Measurements from ENCODE around the gene PECR. TPM values are rescaled to one million over a fixed set of nuclear protein-coding genes. Genes with fewer than 3 reads are reported as not detected.
"Not testable (repeated sequence)": the region's sequence is repeated elsewhere in the genome, so short reads cannot be mapped to it uniquely, and the experiment has no call there.

PECR gene
- total and polyA plus RNA-seq, 2 experiments from 2014 or later = 5.4 to 8.2 TPM

DNA sequence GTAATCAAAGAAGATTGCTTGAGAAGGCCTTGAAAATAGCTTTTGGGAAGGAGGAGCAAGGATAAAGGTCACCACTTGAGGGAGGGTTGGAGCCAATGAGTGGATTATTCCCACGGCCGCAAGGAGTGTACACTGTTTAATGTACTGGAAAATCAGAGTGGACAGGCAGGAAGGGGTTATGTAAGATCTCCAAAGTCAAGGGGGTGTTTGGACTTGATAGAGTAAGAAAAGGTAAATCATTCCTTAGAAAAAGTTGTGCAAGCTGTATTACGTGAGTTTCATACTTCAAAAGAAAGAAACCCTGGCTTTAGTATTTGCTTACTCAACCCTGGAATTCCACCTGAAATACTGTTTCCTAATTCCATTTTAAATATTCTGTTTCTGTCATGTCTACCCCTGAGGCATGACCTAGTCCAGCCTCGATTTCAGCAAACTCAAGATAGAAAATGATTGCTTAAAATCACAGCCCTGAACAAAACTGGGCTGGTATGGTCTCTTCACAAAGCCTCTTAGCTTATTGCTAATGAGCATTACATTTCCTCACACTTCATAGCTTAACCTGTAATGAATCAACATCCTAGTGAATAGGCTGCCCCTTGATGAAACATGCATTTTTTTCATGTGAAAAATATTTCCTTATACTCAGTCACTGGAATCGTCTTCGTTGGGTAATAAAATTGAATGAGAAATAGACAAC lies 69.3 kb downstream of the PECR start:
- H2AFZ ChIP-seq = peak overlapping the region; percentile 92
- H4K20me1 ChIP-seq (ENCODE audit: insufficient read depth) = no peaks in the 10 kb centered on the region
- WGBS, 2 experiments (ENCODE audit: low coverage in 1 of 2, low lambda C conversion rate in 2 of 2, missing lambda C conversion rate in 2 of 2) = 19% methylated on average over 6 of the region's 6 CpGs
- TF ChIP-seq EZH2 (IDR thresholded peaks at IDR 0.05; ENCODE audit: insufficient read depth, poor library complexity, severe bottlenecking) = no peak
- TF ChIP-seq EZH2phosphoT487 (IDR thresholded peaks at IDR 0.05; ENCODE audit: insufficient read depth, low read depth) = no peak
- H3K27me3 ChIP-seq (replicated peaks; ENCODE audit: insufficient read depth) = no peaks in the 10 kb centered on the region
- no peaks in the 10 kb centered on the region for H3K36me3 ChIP-seq (ENCODE audit: low read depth)
- peak overlapping the region; percentile 28 for H3K27ac ChIP-seq
- H3K4me1 ChIP-seq (ENCODE audit: insufficient read depth) = 0 out of 2 replicates have a peak, but pooled peaks cover 6% of the 10 kb centered on the region
- in situ Hi-C loops (cut with MboI) = no loop called here
- no peak overlapping the region for H3K9ac ChIP-seq
- peak overlapping the region; percentile 97 for H3K4me2 ChIP-seq (ENCODE audit: unreplicated experiment)
- H3K4me3 ChIP-seq = peak overlapping the region; percentile 84
- H3K9me2 ChIP-seq (ENCODE audit: insufficient read depth) = no peaks in the 10 kb centered on the region
- H3K79me2 ChIP-seq (ENCODE audit: insufficient read depth) = no peaks in the 10 kb centered on the region
- no peaks in the 10 kb centered on the region for H3K9me3 ChIP-seq (ENCODE audit: low read depth)
- H3F3A ChIP-seq (ENCODE audit: insufficient read depth) = peaks cover 16% of the 10 kb centered on the region
- DNase-seq = peak; percentile 79

DNA sequence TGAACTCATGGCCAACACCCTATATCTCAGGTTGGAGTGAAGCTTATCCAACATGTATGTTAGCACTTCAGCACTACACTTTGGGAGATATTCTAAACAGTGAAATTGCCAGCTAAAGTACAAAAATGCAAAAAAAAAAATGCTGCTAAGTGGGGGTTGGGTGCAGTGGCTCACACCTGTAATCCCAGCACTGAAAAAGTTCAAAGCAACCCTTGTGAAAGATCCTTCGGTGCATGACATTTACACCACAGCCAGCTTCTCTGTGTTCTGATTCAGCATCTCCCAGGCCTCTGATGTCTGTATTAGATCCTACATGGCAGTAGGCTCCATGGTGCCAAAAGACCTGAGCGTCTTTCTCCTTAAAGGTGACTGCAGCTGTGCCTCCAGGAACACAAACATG lies 72.4 kb downstream of the PECR start:
- H3K79me2 ChIP-seq (ENCODE audit: insufficient read depth); in situ Hi-C loops (cut with MboI); H3K4me3 ChIP-seq; H3K27me3 ChIP-seq (replicated peaks; ENCODE audit: insufficient read depth); H3K36me3 ChIP-seq (ENCODE audit: low read depth); H3K27ac ChIP-seq; H3K9ac ChIP-seq; H3K4me2 ChIP-seq (ENCODE audit: unreplicated experiment); H2AFZ ChIP-seq; DNase-seq; H4K20me1 ChIP-seq (ENCODE audit: insufficient read depth); H3K9me3 ChIP-seq (ENCODE audit: low read depth); H3K9me2 ChIP-seq (ENCODE audit: insufficient read depth): not testable (repeated sequence)
- peaks cover 30% of the 10 kb centered on the region for H3F3A ChIP-seq (ENCODE audit: insufficient read depth)
- WGBS, 2 experiments (ENCODE audit: low coverage in 1 of 2, low lambda C conversion rate in 2 of 2, missing lambda C conversion rate in 2 of 2) = 93 to 96% methylated on average over 2 of the region's 2 CpGs
- peaks cover 18% of the 10 kb centered on the region for H3K4me1 ChIP-seq (ENCODE audit: insufficient read depth)

DNA sequence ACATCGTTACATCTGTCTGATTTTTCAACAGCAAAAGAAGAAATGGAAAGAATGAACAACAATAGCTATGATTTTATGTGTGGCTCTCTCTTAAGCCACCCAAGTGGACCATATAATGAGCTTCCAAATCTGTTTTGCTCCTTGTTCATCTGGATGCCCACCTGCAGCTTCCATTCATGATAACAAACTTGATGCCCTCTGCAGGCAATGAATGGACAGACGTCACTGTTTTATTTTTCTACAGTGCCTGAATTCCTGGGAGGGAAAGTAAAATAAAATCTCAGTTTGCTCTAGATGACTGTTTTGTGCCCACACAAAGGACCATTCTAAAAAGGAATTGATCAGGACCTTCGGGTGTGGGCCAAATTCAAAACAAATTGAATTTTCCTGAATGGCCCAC lies 73.2 kb downstream of the PECR start:
- Histone ChIP-seq H2AFZ (no peak overlapping the region), H3K79me2 (ENCODE audit: insufficient read depth) (no peaks in the 10 kb centered on the region)
- TF ChIP-seq EZH2phosphoT487 (IDR thresholded peaks at IDR 0.05; ENCODE audit: insufficient read depth, low read depth) (no peak), EZH2 (IDR thresholded peaks at IDR 0.05; ENCODE audit: insufficient read depth, poor library complexity, severe bottlenecking) (no peak)

DNA sequence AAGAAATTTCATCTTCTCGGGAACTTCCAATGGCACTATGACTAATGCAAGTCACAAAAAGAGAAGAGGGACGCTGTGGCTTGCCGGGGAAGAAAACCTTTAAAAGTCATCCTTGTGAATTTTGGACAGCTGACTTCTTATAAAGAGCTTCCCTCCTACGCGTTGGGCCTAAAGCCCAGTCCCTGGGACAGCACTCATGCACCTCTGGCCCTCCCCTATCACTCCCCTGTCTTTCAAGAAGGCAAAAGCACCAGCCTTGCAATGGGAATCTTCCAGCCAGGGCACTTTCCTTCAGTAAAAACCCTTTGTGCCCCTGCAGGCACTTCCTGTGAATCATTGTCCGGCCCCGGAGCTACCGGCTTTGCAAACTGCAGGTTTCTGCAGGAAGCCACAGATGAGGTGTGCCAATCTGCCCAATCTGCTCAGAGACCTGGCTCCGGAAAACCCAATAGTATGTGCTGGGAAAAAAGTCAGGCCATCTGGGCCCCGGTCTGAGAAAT lies 75.4 kb downstream of the PECR start:
- peak; percentile 76 for DNase-seq
- Histone ChIP-seq H4K20me1 (ENCODE audit: insufficient read depth) (no peaks in the 10 kb centered on the region), H3K79me2 (ENCODE audit: insufficient read depth) (no peaks in the 10 kb centered on the region), H3K9me3 (ENCODE audit: low read depth) (no peaks in the 10 kb centered on the region), H3K9me2 (ENCODE audit: insufficient read depth) (no peaks in the 10 kb centered on the region), H3K4me2 (ENCODE audit: unreplicated experiment) (peak overlapping the region; percentile 69), H2AFZ (no peak overlapping the region), H3K36me3 (ENCODE audit: low read depth) (no peaks in the 10 kb centered on the region), H3K27me3 (replicated peaks; ENCODE audit: insufficient read depth) (no peaks in the 10 kb centered on the region), H3F3A (ENCODE audit: insufficient read depth) (peaks cover 14% of the 10 kb centered on the region; the same call in 1 of the 2 replicates), H3K27ac (no peak overlapping the region), H3K9ac (no peak overlapping the region), H3K4me3 (no peak overlapping the region), H3K4me1 (ENCODE audit: insufficient read depth) (peaks cover 12% of the 10 kb centered on the region)
- in situ Hi-C loops (cut with MboI) = no loop called here
- WGBS, 2 experiments (ENCODE audit: low coverage in 1 of 2, low lambda C conversion rate in 2 of 2, missing lambda C conversion rate in 2 of 2) = 27 to 28% methylated on average over 10 of the region's 10 CpGs
- no peak for TF ChIP-seq EZH2phosphoT487 (IDR thresholded peaks at IDR 0.05; ENCODE audit: insufficient read depth, low read depth)

More for the DNA sequence above, 73.2 kb downstream of the PECR start:
- H3K36me3 ChIP-seq (ENCODE audit: low read depth) = no peaks in the 10 kb centered on the region
- no peak overlapping the region for H3K9ac ChIP-seq
- no peak overlapping the region for H3K27ac ChIP-seq
- peaks cover 18% of the 10 kb centered on the region for H3K4me1 ChIP-seq (ENCODE audit: insufficient read depth)
- no peaks in the 10 kb centered on the region for H3K9me3 ChIP-seq (ENCODE audit: low read depth)
- no peaks in the 10 kb centered on the region for H3K9me2 ChIP-seq (ENCODE audit: insufficient read depth)
- peaks cover 30% of the 10 kb centered on the region for H3F3A ChIP-seq (ENCODE audit: insufficient read depth)
- H3K4me2 ChIP-seq (ENCODE audit: unreplicated experiment) = no peak overlapping the region
- 70 to 74% methylated on average over 3 of the region's 3 CpGs for WGBS, 2 experiments (ENCODE audit: low coverage in 1 of 2, low lambda C conversion rate in 2 of 2, missing lambda C conversion rate in 2 of 2)
- H3K4me3 ChIP-seq = no peak overlapping the region
- in situ Hi-C loops (cut with MboI) = no loop called here
- DNase-seq = no peak
- H4K20me1 ChIP-seq (ENCODE audit: insufficient read depth) = no peaks in the 10 kb centered on the region
- no peaks in the 10 kb centered on the region for H3K27me3 ChIP-seq (replicated peaks; ENCODE audit: insufficient read depth)
